ENCODE results near the gene PDK3. TPM values are rescaled to one million over a fixed set of nuclear protein-coding genes. Genes with fewer than 3 reads are reported as not detected.

PDK3 gene
- total RNA-seq, 1 donor from 2014 or later: 43.7 TPM

- no peaks in the 10 kb centered on the region for H3K9me3 Mint-ChIP-seq (ENCODE audit: low read depth)
These were observed 102.1 kb downstream of the PDK3 start for GRCh38 chrX:24567169-24567568.

DNA sequence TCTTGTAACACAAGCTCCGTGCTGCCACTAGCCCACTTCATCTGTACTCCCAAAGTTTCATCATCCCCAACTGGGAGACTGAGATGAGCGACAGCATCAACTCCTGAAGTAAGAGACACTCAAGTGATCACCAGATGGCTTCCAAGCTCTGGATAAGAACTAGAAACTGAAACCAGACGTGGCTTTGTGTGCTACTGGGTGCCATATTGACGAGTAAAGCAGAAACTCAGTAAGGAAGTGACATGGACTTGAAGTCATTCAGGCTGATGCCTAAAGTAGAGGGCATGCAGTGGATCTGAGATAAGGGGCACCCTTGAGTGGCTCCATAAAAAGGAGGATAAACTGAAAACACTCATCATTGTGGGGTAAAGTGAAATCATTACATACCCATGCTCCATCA is 109.7 kb downstream of the PDK3 start:
- H3K9me3 Mint-ChIP-seq (ENCODE audit: low read depth): no peaks in the 10 kb centered on the region
- H3K27me3 Mint-ChIP-seq: no peaks in the 10 kb centered on the region
- no peak overlapping the region for H3K27ac Mint-ChIP-seq
- no peak for DNase-seq (ENCODE audit: low spot score, unreplicated experiment)
- H3K4me1 Mint-ChIP-seq (ENCODE audit: low read depth): peaks cover 7% of the 10 kb centered on the region
- H3K36me3 Mint-ChIP-seq (ENCODE audit: insufficient read depth): peaks cover 28% of the 10 kb centered on the region
- no peak overlapping the region for H3K4me3 Mint-ChIP-seq (ENCODE audit: low read depth)
- TF ChIP-seq, protein P1, sequence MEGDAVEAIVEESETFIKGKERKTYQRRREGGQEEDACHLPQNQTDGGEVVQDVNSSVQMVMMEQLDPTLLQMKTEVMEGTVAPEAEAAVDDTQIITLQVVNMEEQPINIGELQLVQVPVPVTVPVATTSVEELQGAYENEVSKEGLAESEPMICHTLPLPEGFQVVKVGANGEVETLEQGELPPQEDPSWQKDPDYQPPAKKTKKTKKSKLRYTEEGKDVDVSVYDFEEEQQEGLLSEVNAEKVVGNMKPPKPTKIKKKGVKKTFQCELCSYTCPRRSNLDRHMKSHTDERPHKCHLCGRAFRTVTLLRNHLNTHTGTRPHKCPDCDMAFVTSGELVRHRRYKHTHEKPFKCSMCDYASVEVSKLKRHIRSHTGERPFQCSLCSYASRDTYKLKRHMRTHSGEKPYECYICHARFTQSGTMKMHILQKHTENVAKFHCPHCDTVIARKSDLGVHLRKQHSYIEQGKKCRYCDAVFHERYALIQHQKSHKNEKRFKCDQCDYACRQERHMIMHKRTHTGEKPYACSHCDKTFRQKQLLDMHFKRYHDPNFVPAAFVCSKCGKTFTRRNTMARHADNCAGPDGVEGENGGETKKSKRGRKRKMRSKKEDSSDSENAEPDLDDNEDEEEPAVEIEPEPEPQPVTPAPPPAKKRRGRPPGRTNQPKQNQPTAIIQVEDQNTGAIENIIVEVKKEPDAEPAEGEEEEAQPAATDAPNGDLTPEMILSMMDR (IDR thresholded peaks at IDR 0.05; ENCODE audit: unreplicated experiment): no peak

More at GRCh38 chrX:24567169-24567568, 102.1 kb downstream of the PDK3 start:
- no peak overlapping the region for H3K4me3 Mint-ChIP-seq (ENCODE audit: low read depth)
- H3K27me3 Mint-ChIP-seq: peaks cover 3% of the 10 kb centered on the region
- H3K36me3 Mint-ChIP-seq (ENCODE audit: insufficient read depth): peaks cover 16% of the 10 kb centered on the region
- no peak for DNase-seq (ENCODE audit: low spot score, unreplicated experiment)
- H3K27ac Mint-ChIP-seq: no peak overlapping the region
- peaks cover 2% of the 10 kb centered on the region for H3K4me1 Mint-ChIP-seq (ENCODE audit: low read depth)
- TF ChIP-seq, protein P1 (IDR thresholded peaks at IDR 0.05; ENCODE audit: unreplicated experiment): no peak

DNA sequence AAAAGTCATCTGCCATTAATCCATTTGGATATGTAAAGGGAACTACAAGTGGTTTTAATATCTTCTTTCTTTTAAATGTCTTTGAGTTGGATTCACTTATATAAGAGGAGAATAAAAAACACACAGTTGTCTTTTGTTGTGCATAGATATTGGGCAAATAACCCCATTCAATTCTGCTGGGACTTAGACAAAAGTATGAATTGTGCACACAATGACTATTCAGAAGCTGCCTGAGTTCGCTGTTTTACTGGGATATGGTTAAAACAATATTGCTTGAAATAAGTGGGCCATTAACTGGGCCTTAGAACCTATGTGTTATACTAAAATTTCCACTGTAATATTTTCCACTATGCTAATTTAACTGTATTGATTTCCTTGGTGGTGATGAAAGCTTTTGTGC is 110.4 kb downstream of the PDK3 start:
- Mint-ChIP-seq H3K4me1 (ENCODE audit: low read depth) (peaks cover 7% of the 10 kb centered on the region), H3K9me3 (ENCODE audit: low read depth) (no peaks in the 10 kb centered on the region), H3K27ac (no peak overlapping the region), H3K27me3 (no peaks in the 10 kb centered on the region), H3K36me3 (ENCODE audit: insufficient read depth) (peaks cover 28% of the 10 kb centered on the region), H3K4me3 (ENCODE audit: low read depth) (no peak overlapping the region)
- DNase-seq (ENCODE audit: low spot score, unreplicated experiment): no peak
- TF ChIP-seq, protein P1 (IDR thresholded peaks at IDR 0.05; ENCODE audit: unreplicated experiment): no peak

GRCh38 chrX:24577091-24577490 is 112.0 kb downstream of the PDK3 start:
- no peak for DNase-seq (ENCODE audit: low spot score, unreplicated experiment)
- H3K36me3 Mint-ChIP-seq (ENCODE audit: insufficient read depth): peaks cover 37% of the 10 kb centered on the region
- H3K27ac Mint-ChIP-seq: no peak overlapping the region
- H3K27me3 Mint-ChIP-seq: no peaks in the 10 kb centered on the region
- no peak overlapping the region for H3K4me3 Mint-ChIP-seq (ENCODE audit: low read depth)
- TF ChIP-seq, protein P1 (IDR thresholded peaks at IDR 0.05; ENCODE audit: unreplicated experiment): no peak
- H3K4me1 Mint-ChIP-seq (ENCODE audit: low read depth): peaks cover 7% of the 10 kb centered on the region
- no peaks in the 10 kb centered on the region for H3K9me3 Mint-ChIP-seq (ENCODE audit: low read depth)

Other genes with a start within 250 kb of the PDK3 start
- gene SUPT20HL2, start 151.2 kb upstream of the PDK3 start, total RNA-seq: not detected in 2 replicates
- not detected in 2 replicates for gene SUPT20HL1, start 104.6 kb upstream of the PDK3 start, total RNA-seq
- 26.6 and 29.2 TPM in 2 replicates for gene PCYT1B, start 182.1 kb downstream of the PDK3 start, total RNA-seq
- gene POLA1, start 228.6 kb downstream of the PDK3 start, total RNA-seq: 44.8 and 45.1 TPM in 2 replicates

Measured in progenitor cell of endocrine pancreas (in vitro differentiated cells).